Prostate gland (tissue), 2 donors: ENCODE data around the gene OR8K5. TPM values are rescaled to one million over a fixed set of nuclear protein-coding genes. Genes with fewer than 3 reads are reported as not detected.

Experiments
- DNase-seq: peaks from one replicate; pipeline ENCODE4 v3.0.0-alpha.2; 2019; ENCODE audit warnings: low spot score
- H3K27ac ChIP-seq, 2 donors: fragments of 200-600 bp; sonication (generic); 2 replicates each; pipeline ENCODE4 v1.5.1; 2017 to 2019
- H3K27me3 ChIP-seq: fragments of 200-600 bp; sonication (generic); replicated peaks from 2 replicates; pipeline ENCODE4 v1.5.1; 2019; ENCODE audit not compliant: insufficient read depth
- H3K36me3 ChIP-seq, 2 donors: fragments of 200-600 bp; sonication (generic); 1 replicate in 1 of 2; 2 replicates in 1 of 2; pipeline versions ENCODE4 v1.5.1 to v1.8.1; 2017 to 2019
- H3K4me1 ChIP-seq: fragments of 200-600 bp; sonication (generic); replicated peaks from 2 replicates; pipeline ENCODE4 v1.5.1; 2019
- H3K4me3 ChIP-seq, 2 donors: fragments of 200-600 bp; sonication (generic); 2 replicates each; pipeline ENCODE4 v1.5.1; 2017 to 2019
- H3K9me3 ChIP-seq: fragments of 200-600 bp; sonication (generic); 2 replicates; pipeline ENCODE4 v1.5.1; 2017
- POLR2A ChIP-seq: fragments of 450-650 bp; IDR thresholded peaks from one replicate; pipeline ENCODE4 v1.6.1; 2016; ENCODE audit warnings: antibody characterized with exemption, mild to moderate bottlenecking
- POLR2AphosphoS5 ChIP-seq: sonication (generic); formaldehyde crosslinking; IDR thresholded peaks from one replicate; pipeline ENCODE4 v1.6.1; 2017; ENCODE audit warnings: antibody characterized with exemption
- WGBS: methylation state at CpG from one replicate; pipeline ENCODE4 v1.1.5; 2018; 5-methylcytosine and 5-hydroxymethylcytosine counted together
- intact Hi-C: fragments of 100-400 bp; cut with DNase I; formaldehyde crosslinking; loops from one replicate; pipeline ENCODE4 v1.14.2; 2022
- total RNA-seq, 2 donors: library from RNA; depleted of rRNA; stranded (reverse); fragments of >200 nt; gene quantifications; one replicate each; pipeline ENCODE4 v1.1.0, GENCODE V29; 2016
- TF ChIP-seq, protein P1 (sequence below), 4 experiments: fragments of 200-600 bp in 2 of 4; fragments of 450-650 bp in 2 of 4; sonication (generic) in 2 of 4; IDR thresholded peaks; 1 replicate in 3 of 4; 2 replicates in 1 of 4; pipeline ENCODE4 v1.5.1; 2016 to 2019; ENCODE audit warnings: antibody characterized with exemption in 4 of 4, mild to moderate bottlenecking in 2 of 4, moderate library complexity in 2 of 4

The OR8K5 gene, protein sequence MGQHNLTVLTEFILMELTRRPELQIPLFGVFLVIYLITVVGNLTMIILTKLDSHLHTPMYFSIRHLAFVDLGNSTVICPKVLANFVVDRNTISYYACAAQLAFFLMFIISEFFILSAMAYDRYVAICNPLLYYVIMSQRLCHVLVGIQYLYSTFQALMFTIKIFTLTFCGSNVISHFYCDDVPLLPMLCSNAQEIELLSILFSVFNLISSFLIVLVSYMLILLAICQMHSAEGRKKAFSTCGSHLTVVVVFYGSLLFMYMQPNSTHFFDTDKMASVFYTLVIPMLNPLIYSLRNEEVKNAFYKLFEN
- not detected for total RNA-seq

DNA sequence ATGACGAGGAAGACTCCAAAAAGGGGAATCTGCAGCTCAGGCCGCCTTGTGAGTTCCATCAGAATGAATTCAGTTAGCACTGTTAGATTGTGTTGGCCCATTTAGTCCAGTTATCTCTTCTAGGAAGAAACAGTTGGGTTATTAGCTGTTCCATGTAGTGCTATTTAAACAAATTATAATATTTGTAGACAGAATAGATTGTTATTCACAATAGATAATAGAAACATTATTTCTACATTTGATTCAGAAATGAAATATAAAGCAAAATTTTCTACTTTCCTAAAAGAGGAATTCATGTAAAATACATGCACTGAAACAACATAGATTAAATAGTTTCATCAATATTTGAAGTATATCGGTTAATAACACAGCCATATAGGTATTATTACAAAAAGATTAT is at the start of gene OR8K5:
Gene OR8K5 (minus strand): TSS at position 101 of the 400 bp plus-strand sequence. CDS start 0 bp downstream, at position 101.
- intact Hi-C loops: no loop called here
- no peaks in the 10 kb centered on the region for H3K4me1 ChIP-seq
- H3K36me3 ChIP-seq: no peaks in the 10 kb centered on the region
- no peak for DNase-seq
- no peaks in the 10 kb centered on the region for H3K9me3 ChIP-seq
- 87% methylated on average over 3 of the region's 3 CpGs for WGBS
- no peak within 1 kb of the TSS for H3K27ac ChIP-seq
- no peak within 1 kb of the TSS for H3K4me3 ChIP-seq
- TF ChIP-seq, protein P1, sequence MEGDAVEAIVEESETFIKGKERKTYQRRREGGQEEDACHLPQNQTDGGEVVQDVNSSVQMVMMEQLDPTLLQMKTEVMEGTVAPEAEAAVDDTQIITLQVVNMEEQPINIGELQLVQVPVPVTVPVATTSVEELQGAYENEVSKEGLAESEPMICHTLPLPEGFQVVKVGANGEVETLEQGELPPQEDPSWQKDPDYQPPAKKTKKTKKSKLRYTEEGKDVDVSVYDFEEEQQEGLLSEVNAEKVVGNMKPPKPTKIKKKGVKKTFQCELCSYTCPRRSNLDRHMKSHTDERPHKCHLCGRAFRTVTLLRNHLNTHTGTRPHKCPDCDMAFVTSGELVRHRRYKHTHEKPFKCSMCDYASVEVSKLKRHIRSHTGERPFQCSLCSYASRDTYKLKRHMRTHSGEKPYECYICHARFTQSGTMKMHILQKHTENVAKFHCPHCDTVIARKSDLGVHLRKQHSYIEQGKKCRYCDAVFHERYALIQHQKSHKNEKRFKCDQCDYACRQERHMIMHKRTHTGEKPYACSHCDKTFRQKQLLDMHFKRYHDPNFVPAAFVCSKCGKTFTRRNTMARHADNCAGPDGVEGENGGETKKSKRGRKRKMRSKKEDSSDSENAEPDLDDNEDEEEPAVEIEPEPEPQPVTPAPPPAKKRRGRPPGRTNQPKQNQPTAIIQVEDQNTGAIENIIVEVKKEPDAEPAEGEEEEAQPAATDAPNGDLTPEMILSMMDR (IDR thresholded peaks at IDR 0.05): no peak
- TF ChIP-seq POLR2AphosphoS5 (no peak), POLR2A (no peak)
- no peaks in the 10 kb centered on the region for H3K27me3 ChIP-seq

DNA sequence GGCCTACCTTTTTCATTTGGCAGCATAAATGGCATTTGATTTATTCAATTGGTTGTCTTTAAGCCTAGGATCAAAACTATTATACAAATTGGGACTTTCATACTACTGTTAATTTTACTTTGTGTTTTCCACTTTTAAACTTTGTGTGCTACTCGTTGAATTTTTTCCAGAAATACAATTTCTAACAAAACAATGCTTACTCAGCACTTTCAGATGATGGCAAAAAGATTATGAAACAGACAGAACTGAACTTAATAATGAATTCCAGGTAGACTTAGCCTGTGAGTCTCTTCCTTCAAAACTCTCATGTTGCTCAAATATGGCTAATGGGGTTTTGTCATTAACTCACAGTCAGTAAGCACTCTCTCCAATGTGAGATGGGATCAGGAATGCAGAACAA is 47.7 kb upstream of the OR8K5 start:
- H3K4me3 ChIP-seq: no peak overlapping the region
- intact Hi-C loops: no loop called here
- no peaks in the 10 kb centered on the region for H3K36me3 ChIP-seq
- H3K27me3 ChIP-seq: no peaks in the 10 kb centered on the region
- no peak for DNase-seq
- no peak for TF ChIP-seq POLR2A
- TF ChIP-seq, protein P1 (IDR thresholded peaks at IDR 0.05): no peak
- no peak for TF ChIP-seq POLR2AphosphoS5
- no peaks in the 10 kb centered on the region for H3K4me1 ChIP-seq
- H3K27ac ChIP-seq: no peak overlapping the region
- 55% methylated on average over 1 of the region's 1 CpG for WGBS
- H3K9me3 ChIP-seq: no peaks in the 10 kb centered on the region

DNA sequence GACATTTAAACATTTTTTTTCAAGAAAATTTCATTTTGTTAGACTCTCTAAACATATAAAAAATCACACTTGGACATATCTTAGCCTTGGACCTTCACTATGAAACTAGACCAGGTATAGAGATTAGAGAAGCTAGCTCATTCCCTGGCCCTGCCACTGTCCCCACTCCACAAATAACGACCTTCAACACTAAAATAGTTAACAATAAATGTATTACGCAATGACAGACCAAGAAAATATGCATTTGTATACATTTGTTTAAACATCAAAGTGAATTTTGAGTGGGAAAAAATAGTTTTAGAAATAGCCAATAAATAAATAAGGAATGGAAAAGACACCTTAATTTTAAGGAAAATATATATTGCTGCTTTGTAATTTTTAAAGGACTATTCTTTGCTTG is 37.2 kb upstream of the OR8K5 start:
- Histone ChIP-seq H3K36me3 (no peaks in the 10 kb centered on the region), H3K9me3 (no peaks in the 10 kb centered on the region), H3K4me1 (no peaks in the 10 kb centered on the region), H3K27me3 (peaks cover 3% of the 10 kb centered on the region), H3K27ac (no peak overlapping the region), H3K4me3 (no peak overlapping the region)
- intact Hi-C loops: no loop called here
- DNase-seq: no peak
- TF ChIP-seq, protein P1 (IDR thresholded peaks at IDR 0.05): no peak
- WGBS: 73% methylated on average over 2 of the region's 2 CpGs

DNA sequence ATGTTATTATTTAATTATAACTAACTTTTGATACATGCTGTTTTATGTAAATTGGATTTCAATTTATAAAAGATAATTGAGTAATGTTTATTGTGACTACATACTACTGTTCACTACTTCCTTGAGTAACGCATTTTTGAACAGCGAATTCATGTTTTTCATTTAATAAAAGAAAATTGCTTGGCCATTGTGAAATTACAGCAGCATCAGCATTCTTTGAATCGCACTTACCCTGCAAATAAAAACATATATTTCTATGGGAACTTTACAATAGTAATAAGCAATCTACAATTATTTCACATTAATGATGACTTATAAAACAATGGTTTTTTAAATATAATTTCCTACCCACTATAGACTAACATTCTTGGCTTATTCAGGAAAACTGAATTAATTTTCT is 36.6 kb upstream of the OR8K5 start:
- no peaks in the 10 kb centered on the region for H3K36me3 ChIP-seq
- no peak for TF ChIP-seq POLR2AphosphoS5
- no peak for TF ChIP-seq POLR2A
- TF ChIP-seq, protein P1 (IDR thresholded peaks at IDR 0.05): no peak
- WGBS: 93% methylated on average over 3 of the region's 3 CpGs
- intact Hi-C loops: no loop called here
- no peaks in the 10 kb centered on the region for H3K9me3 ChIP-seq
- H3K27ac ChIP-seq: no peak overlapping the region
- DNase-seq: no peak
- H3K4me1 ChIP-seq: no peaks in the 10 kb centered on the region
- no peak overlapping the region for H3K4me3 ChIP-seq
- H3K27me3 ChIP-seq: peaks cover 3% of the 10 kb centered on the region

DNA sequence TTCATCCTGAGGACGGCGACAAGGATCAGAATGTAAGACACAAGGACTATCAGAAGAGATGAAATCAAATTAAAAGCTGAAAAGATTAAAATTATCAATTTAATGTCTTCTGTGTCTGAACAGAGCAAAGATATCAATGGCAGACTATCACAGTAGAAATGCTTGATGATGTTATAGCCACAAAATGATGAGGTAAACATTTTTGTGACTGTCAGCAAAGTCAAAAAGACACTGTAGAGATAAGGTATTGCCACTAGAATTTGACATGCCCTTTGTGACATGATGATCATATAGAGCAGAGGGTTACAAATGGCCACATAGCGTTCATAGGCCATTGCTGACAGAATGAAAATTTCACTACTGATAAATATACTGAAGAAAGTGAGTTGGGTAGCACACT is 28.5 kb upstream of the OR8K5 start:
- Histone ChIP-seq H3K27me3 (no peaks in the 10 kb centered on the region), H3K4me3 (no peak overlapping the region), H3K4me1 (no peaks in the 10 kb centered on the region), H3K36me3 (no peaks in the 10 kb centered on the region), H3K27ac (no peak overlapping the region), H3K9me3 (no peaks in the 10 kb centered on the region)
- no peak for DNase-seq
- TF ChIP-seq POLR2AphosphoS5 (no peak), POLR2A (no peak)
- TF ChIP-seq, protein P1 (IDR thresholded peaks at IDR 0.05): no peak
- intact Hi-C loops: no loop called here
- WGBS: 95% methylated on average over 3 of the region's 3 CpGs
